RWPE2 (cell line): Measurements from ENCODE around the gene MBNL1.

Experiments used
- ATAC-seq: fragments of 200-7000 bp; cut with Tn5 transposase; 3 replicates; pipeline ENCODE4 v1.9.1; 2021; ENCODE audit warnings: low read depth
- DNase-seq: peaks from one replicate; pipeline ENCODE4 v3.0.0-alpha.2; 2020; ENCODE audit warnings: low spot score
- H3K27ac ChIP-seq: fragments of 450-650 bp; 2 replicates; pipeline ENCODE4 v1.5.1; 2017; ENCODE audit warnings: mild to moderate bottlenecking; ENCODE audit not compliant: poor library complexity, severe bottlenecking
- H3K27me3 ChIP-seq: fragments of 250-450 bp; sonication (Bioruptor Pico); 2 replicates; pipeline ENCODE4 v1.5.1; 2021; ENCODE audit warnings: mild to moderate bottlenecking, moderate library complexity; ENCODE audit not compliant: insufficient read depth, poor library complexity, severe bottlenecking
- H3K36me3 ChIP-seq: fragments of 250-450 bp; sonication (Bioruptor Pico); 2 replicates; pipeline ENCODE4 v1.5.1; 2020; ENCODE audit warnings: low read depth, mild to moderate bottlenecking, moderate library complexity
- H3K4me1 ChIP-seq: fragments of 250-450 bp; sonication (Bioruptor Pico); 2 replicates; pipeline ENCODE4 v1.5.1; 2021; ENCODE audit warnings: mild to moderate bottlenecking, moderate library complexity; ENCODE audit not compliant: insufficient read depth, poor library complexity, severe bottlenecking
- H3K4me3 ChIP-seq: fragments of 250-450 bp; sonication (Bioruptor Pico); 2 replicates; pipeline ENCODE4 v1.5.1; 2021; ENCODE audit warnings: mild to moderate bottlenecking, moderate library complexity; ENCODE audit not compliant: severe bottlenecking
- H3K9me3 ChIP-seq: fragments of 250-450 bp; sonication (Bioruptor Pico); 2 replicates; pipeline ENCODE4 v1.5.1; 2021; ENCODE audit warnings: mild to moderate bottlenecking, moderate library complexity; ENCODE audit not compliant: severe bottlenecking
- TF ChIP-seq, protein P1 (sequence below): fragments of 450-650 bp; IDR thresholded peaks from one replicate; pipeline ENCODE4 v1.5.1; 2017; ENCODE audit warnings: mild to moderate bottlenecking, moderate library complexity; ENCODE audit not compliant: poor library complexity, severe bottlenecking

The MBNL1 gene

DNA sequence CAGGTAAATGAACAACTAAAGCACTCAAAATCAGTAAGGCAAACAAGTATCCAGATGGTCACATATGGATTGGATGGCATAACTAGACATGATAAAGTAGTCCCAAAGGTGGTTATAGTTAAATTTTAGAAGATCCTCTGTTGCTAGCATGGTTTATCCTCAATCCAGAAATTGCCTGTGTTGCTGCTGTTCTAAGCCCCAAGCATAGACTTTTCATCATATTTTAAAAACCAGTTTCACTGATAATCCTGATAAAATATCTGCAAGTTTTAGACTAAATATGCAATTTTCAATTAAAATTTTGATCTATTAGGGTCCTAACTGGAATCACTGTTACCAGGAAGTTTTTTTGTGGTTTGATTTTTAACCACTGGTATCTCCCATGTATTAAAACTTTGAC, 35.4 kb downstream of the MBNL1 start:
- no peaks in the 10 kb centered on the region for H3K9me3 ChIP-seq
- DNase-seq (no peak), ATAC-seq (no peak)
- no peak overlapping the region for H3K27ac ChIP-seq
- peaks cover 28% of the 10 kb centered on the region for H3K4me1 ChIP-seq
- no peaks in the 10 kb centered on the region for H3K27me3 ChIP-seq
- H3K4me3 ChIP-seq = no peak overlapping the region
- peaks cover 43% of the 10 kb centered on the region for H3K36me3 ChIP-seq
- TF ChIP-seq, protein P1, sequence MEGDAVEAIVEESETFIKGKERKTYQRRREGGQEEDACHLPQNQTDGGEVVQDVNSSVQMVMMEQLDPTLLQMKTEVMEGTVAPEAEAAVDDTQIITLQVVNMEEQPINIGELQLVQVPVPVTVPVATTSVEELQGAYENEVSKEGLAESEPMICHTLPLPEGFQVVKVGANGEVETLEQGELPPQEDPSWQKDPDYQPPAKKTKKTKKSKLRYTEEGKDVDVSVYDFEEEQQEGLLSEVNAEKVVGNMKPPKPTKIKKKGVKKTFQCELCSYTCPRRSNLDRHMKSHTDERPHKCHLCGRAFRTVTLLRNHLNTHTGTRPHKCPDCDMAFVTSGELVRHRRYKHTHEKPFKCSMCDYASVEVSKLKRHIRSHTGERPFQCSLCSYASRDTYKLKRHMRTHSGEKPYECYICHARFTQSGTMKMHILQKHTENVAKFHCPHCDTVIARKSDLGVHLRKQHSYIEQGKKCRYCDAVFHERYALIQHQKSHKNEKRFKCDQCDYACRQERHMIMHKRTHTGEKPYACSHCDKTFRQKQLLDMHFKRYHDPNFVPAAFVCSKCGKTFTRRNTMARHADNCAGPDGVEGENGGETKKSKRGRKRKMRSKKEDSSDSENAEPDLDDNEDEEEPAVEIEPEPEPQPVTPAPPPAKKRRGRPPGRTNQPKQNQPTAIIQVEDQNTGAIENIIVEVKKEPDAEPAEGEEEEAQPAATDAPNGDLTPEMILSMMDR = no peak

DNA sequence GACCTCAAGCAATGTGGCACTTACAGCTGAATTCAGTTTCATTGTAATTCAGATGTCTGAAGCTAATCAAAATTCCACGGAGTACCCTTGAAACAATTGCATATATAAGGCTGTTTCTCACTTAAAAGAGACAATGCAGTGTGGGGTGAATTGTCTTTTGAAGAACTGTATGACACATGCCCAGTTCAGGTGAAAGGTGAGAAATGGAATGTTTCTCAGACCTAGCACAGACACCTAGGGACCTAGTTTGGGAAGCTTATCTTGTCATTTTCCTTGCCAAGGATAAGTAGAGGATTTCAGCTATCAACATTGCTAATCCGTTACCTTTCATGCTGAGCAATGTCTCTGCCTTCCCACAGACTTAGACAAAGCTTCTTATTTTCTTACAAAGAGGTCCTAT, 36.3 kb downstream of the MBNL1 start:
- peak overlapping the region; percentile 9 for H3K27ac ChIP-seq
- DNase-seq = no peak

DNA sequence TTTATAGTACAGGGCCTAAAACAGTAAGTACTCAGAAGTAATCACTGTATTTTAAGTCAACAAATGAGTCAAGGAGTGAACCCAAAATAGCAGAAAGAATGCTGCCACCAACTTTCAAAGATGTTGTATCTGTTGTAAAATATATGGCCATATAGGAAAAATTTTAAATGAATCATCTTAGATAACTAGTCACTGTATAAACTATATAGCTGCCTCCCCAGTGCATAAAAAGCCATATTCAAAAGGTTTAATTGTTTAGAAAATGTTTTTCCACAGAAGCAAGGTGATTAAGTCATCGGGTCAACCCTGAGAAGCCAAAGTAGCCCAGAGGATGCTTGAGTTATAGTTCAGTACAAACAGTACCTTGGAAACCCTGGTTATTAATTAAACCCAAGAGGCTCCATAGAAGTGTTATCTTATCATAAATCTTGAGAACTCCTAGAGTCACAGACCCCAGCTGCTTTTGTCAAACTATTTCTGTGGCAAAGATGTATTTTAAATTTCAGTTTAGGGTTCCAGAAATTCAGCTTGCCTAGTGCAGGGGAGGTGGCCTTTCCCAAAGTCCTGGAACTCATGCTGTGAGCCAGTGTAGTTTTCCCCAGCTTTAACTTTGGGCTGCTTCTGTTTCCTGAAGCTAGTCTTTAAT, 39.2 kb downstream of the MBNL1 start:
- Histone ChIP-seq H3K36me3 (peaks cover 26% of the 10 kb centered on the region), H3K4me3 (no peak overlapping the region), H3K27me3 (no peaks in the 10 kb centered on the region), H3K4me1 (peaks cover 23% of the 10 kb centered on the region), H3K9me3 (no peaks in the 10 kb centered on the region), H3K27ac (peak overlapping the region; percentile 14)
- DNase-seq (no peak), ATAC-seq (peak; percentile 15; the same call in 1 of the 3 replicates)
- TF ChIP-seq, protein P1 = no peak

More for the DNA sequence above, 36.3 kb downstream of the MBNL1 start:
- Histone ChIP-seq H3K4me1 (peaks cover 35% of the 10 kb centered on the region), H3K4me3 (no peak overlapping the region), H3K36me3 (peaks cover 34% of the 10 kb centered on the region), H3K27me3 (no peaks in the 10 kb centered on the region), H3K9me3 (no peaks in the 10 kb centered on the region)
- ATAC-seq = no peak
- TF ChIP-seq, protein P1 = no peak

DNA sequence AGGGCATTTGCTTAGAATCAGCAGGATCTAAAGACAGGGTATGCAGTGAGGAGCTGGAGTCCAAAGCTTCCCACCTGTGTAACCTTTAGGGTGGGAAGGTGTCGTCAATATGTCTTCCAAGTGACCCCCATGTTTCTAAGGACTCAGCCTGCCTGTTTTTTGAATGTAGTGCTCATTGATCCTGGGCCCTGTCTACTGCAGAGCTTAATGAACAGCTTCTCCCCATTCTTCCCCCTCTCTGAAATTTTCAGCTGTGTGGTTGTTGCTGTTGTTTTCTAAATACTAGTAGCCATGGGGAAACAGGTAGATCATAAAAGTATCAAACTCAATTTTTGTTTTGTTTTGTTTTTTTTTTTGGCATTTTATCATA, 39.7 kb downstream of the MBNL1 start:
- peaks cover 23% of the 10 kb centered on the region for H3K4me1 ChIP-seq
- ATAC-seq (no peak), DNase-seq (no peak)
- TF ChIP-seq, protein P1 = no peak
- H3K27ac ChIP-seq = peak overlapping the region; percentile 14
- H3K27me3 ChIP-seq = no peaks in the 10 kb centered on the region
- H3K4me3 ChIP-seq = no peak overlapping the region
- H3K9me3 ChIP-seq = no peaks in the 10 kb centered on the region
- peaks cover 26% of the 10 kb centered on the region for H3K36me3 ChIP-seq

DNA sequence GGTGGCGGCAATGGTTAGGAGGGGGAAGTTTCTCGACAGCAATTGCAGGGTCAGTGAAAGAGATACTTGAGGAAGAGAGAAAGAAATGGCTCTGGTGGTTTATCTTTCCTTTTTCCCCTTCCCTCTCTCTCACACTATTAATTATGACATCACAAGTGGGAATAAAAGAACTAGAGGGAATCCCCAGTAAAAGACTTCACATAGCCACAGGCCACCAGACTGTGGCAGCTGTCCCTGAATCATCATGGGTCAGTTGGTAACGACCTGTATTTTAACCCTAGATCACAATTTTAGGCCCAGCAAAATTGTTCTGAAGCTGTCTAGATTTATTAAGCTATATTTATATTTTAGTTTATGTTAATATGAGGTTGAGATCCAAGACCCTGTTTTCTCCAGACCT, 40.3 kb downstream of the MBNL1 start:
- H3K27ac ChIP-seq = peak overlapping the region; percentile 14
- no peak for DNase-seq
- H3K4me1 ChIP-seq = peaks cover 25% of the 10 kb centered on the region
- no peak for ATAC-seq
- peaks cover 26% of the 10 kb centered on the region for H3K36me3 ChIP-seq
- H3K27me3 ChIP-seq = no peaks in the 10 kb centered on the region
- TF ChIP-seq, protein P1 = no peak
- no peaks in the 10 kb centered on the region for H3K9me3 ChIP-seq
- no peak overlapping the region for H3K4me3 ChIP-seq
